Measurements from ENCODE around the gene EXOC4. TPM values are rescaled to one million over a fixed set of nuclear protein-coding genes. Genes with fewer than 3 reads are reported as not detected.

EXOC4 gene
- total and polyA plus RNA-seq, 7 donors = 16.4 to 76.7 (median 50.7) TPM

DNA sequence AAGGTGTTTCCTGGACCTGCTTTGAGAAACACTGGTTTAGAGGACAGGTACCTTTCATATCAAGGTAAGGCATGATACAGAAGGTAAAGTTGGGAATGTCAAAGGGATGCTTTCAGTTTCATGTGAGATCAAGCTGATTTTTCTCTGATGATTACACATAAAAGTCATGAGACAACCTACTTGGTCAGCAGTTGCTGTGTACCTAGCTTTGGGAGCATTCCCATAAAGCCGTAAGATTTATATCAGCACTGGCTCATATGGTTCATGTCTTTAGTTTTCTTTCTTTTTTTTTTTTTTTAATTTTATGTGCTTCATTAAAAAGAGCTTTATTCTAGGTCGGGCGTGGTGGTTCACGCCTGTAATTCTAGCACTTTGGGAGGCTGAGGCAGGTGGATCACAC lies 609.0 kb downstream of the EXOC4 start:
- Histone ChIP-seq H3K36me3 (no peaks in the 10 kb centered on the region), H3K4me1 (peaks cover 0 to 8% (median 0%) of the 10 kb centered on the region in 4 donors), H3K9me3 (no peaks in the 10 kb centered on the region), H3K4me3 (no peak overlapping the region), H3K27me3 (no peaks in the 10 kb centered on the region), H3K27ac (no peak overlapping the region)
- no peak for TF ChIP-seq POLR2AphosphoS5 (IDR thresholded peaks at IDR 0.05)
- intact Hi-C loops (cut with DNase I) = no loop called here
- WGBS, 2 donors = 52 to 91% methylated on average over 4 of the region's 4 CpGs
- no peak for DNase-seq

DNA sequence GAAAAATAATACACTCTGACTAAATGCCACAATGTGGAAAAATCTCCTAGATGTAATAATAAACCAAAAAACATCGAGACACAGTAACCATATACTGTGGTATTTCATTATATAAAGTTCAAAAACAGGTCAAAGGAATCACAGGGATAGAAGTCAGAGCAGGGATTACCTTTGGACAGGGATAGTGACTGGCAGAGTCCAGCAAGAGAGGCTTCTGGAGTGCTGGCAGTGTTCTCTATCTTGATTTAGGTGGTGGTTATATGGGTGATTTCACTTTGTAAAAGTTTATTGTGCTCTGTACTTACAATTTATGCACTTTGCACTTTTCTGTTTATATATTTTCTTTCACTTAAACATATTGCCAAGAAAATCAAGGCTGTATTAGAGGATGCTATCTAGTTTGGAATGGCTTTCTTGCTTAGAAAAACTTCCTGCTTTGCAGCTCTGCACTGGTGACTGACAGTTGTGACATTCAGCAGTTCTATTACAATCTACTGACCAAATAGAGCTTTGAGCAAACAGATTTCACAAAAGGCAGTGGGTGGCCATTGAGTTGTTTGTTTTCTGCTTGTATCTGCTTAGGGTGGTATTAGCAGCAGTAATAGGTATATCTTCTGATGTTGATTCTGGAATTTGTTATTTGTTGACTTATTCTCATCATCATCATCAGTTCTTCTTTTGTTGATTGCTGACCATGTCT lies 610.6 kb downstream of the EXOC4 start:
- 27 to 73% methylated on average over 1 of the region's 1 CpG for WGBS, 2 donors
- Histone ChIP-seq H3K4me1 (peaks cover 0 to 8% (median 0%) of the 10 kb centered on the region in 4 donors), H3K36me3 (no peaks in the 10 kb centered on the region), H3K27ac (no peak overlapping the region), H3K27me3 (no peaks in the 10 kb centered on the region), H3K4me3 (no peak overlapping the region), H3K9me3 (no peaks in the 10 kb centered on the region)
- intact Hi-C loops (cut with DNase I) = no loop called here
- DNase-seq = no peak
- no peak for TF ChIP-seq EP300 (IDR thresholded peaks at IDR 0.05)
- TF ChIP-seq, protein P1, sequence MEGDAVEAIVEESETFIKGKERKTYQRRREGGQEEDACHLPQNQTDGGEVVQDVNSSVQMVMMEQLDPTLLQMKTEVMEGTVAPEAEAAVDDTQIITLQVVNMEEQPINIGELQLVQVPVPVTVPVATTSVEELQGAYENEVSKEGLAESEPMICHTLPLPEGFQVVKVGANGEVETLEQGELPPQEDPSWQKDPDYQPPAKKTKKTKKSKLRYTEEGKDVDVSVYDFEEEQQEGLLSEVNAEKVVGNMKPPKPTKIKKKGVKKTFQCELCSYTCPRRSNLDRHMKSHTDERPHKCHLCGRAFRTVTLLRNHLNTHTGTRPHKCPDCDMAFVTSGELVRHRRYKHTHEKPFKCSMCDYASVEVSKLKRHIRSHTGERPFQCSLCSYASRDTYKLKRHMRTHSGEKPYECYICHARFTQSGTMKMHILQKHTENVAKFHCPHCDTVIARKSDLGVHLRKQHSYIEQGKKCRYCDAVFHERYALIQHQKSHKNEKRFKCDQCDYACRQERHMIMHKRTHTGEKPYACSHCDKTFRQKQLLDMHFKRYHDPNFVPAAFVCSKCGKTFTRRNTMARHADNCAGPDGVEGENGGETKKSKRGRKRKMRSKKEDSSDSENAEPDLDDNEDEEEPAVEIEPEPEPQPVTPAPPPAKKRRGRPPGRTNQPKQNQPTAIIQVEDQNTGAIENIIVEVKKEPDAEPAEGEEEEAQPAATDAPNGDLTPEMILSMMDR (IDR thresholded peaks at IDR 0.05) = no peak
- no peak for TF ChIP-seq POLR2AphosphoS5 (IDR thresholded peaks at IDR 0.05)
- TF ChIP-seq POLR2A (IDR thresholded peaks at IDR 0.05) = no peak

DNA sequence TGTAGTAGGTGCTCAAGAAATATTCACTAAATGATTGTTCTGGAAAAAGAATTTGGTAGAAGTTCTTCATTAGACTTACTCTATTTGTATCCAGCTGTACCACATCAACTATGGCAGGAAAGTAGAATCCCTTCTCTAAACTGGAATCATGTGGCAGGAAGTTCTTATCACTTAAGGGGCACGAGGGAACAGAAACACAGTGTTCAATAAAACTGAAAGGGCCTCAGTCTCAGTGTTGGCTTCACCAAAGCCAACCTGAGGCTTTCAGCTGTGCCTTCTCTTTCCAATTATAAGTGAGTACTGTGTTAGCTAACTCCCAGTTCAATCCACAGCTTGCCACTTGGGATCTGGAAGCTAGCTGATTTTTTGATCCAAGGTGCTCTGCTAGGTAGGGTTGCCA lies 616.7 kb downstream of the EXOC4 start:
- intact Hi-C loops (cut with DNase I) = no loop called here
- Histone ChIP-seq H3K4me1 (no peaks in the 10 kb centered on the region), H3K9me3 (no peaks in the 10 kb centered on the region), H3K36me3 (no peaks in the 10 kb centered on the region), H3K27ac (no peak overlapping the region), H3K4me3 (no peak overlapping the region), H3K27me3 (no peaks in the 10 kb centered on the region)
- no peak for TF ChIP-seq POLR2A (IDR thresholded peaks at IDR 0.05)
- DNase-seq = no peak
- WGBS, 2 donors = 69 to 81% methylated on average over 1 of the region's 1 CpG

- intact Hi-C loops (cut with DNase I) = no loop called here
- TF ChIP-seq EP300 (IDR thresholded peaks at IDR 0.05) (no peak), POLR2A (IDR thresholded peaks at IDR 0.05) (no peak), POLR2AphosphoS5 (IDR thresholded peaks at IDR 0.05) (no peak)
- TF ChIP-seq, protein P1 (IDR thresholded peaks at IDR 0.05) = no peak
- no peak for DNase-seq
- H3K4me1 ChIP-seq = no peaks in the 10 kb centered on the region
- no peaks in the 10 kb centered on the region for H3K9me3 ChIP-seq
- 88 to 93% methylated on average over 1 of the region's 1 CpG for WGBS, 2 donors
- no peaks in the 10 kb centered on the region for H3K36me3 ChIP-seq
- H3K27me3 ChIP-seq = no peaks in the 10 kb centered on the region
- no peak overlapping the region for H3K4me3 ChIP-seq
- no peak overlapping the region for H3K27ac ChIP-seq
These were observed 618.9 kb downstream of the EXOC4 start for GRCh38 chr7:133871757-133872156.

DNA sequence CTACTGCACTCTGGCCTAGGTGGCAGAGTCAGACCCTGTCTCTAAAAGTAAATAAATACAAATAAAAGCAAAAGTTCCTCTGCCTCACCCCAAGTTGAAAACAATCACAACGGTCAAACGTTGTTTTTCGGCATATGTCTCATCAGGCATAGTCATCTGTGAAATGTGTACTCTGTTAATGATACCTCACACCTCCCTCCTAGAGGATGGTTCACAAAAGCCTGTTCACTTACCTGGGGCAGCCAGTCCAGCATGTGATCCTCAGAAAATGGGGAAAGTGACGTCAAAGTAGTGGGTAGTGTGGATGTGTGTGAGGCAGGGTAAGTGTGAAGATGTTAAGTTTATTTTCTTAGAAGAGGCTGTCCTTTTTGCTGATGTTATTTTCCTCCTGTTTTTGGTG lies 620.3 kb downstream of the EXOC4 start:
- intact Hi-C loops (cut with DNase I) = no loop called here
- Histone ChIP-seq H3K9me3 (no peaks in the 10 kb centered on the region), H3K36me3 (no peaks in the 10 kb centered on the region), H3K27me3 (no peaks in the 10 kb centered on the region), H3K27ac (no peak overlapping the region), H3K4me3 (no peak overlapping the region), H3K4me1 (no peaks in the 10 kb centered on the region)
- DNase-seq = no peak
- TF ChIP-seq, protein P1 (IDR thresholded peaks at IDR 0.05) = no peak
- no peak for TF ChIP-seq POLR2A (IDR thresholded peaks at IDR 0.05)
- 89 to 91% methylated on average over 4 of the region's 4 CpGs for WGBS, 2 donors

GRCh38 chr7:133873631-133874030 lies 620.8 kb downstream of the EXOC4 start:
- H3K27me3 ChIP-seq = no peaks in the 10 kb centered on the region
- no peaks in the 10 kb centered on the region for H3K36me3 ChIP-seq
- H3K9me3 ChIP-seq = no peaks in the 10 kb centered on the region
- no peak overlapping the region for H3K4me3 ChIP-seq
- intact Hi-C loops (cut with DNase I) = no loop called here
- TF ChIP-seq POLR2AphosphoS5 (IDR thresholded peaks at IDR 0.05) (no peak), POLR2A (IDR thresholded peaks at IDR 0.05) (no peak), EP300 (IDR thresholded peaks at IDR 0.05) (no peak)
- TF ChIP-seq, protein P1 (IDR thresholded peaks at IDR 0.05) = no peak
- 80 to 88% methylated on average over 2 of the region's 2 CpGs for WGBS, 2 donors
- no peak overlapping the region for H3K27ac ChIP-seq
- no peak for DNase-seq
- no peaks in the 10 kb centered on the region for H3K4me1 ChIP-seq

All from sigmoid colon (tissue), 7 donors.